ENCODE results near the gene TCFL5.
"Not testable (repeated sequence)": the region's sequence is repeated elsewhere in the genome, so short reads cannot be mapped to it uniquely, and the experiment has no call there.

The TCFL5 gene

GRCh38 chr20:62856931-62857619 is 4.5 kb downstream of the TCFL5 start:
- peak in 6 of 58 donors; percentile 8 to 29 (median 26) for DNase-seq

GRCh38 chr20:62855120-62855519 is 6.5 kb downstream of the TCFL5 start:
- DNase-seq: no peak

- no peak for DNase-seq
Measured at GRCh38 chr20:62854121-62854520, 7.5 kb downstream of the TCFL5 start.

GRCh38 chr20:62853304-62853703 is 8.3 kb downstream of the TCFL5 start:
- DNase-seq: not testable (repeated sequence)

- no peak for DNase-seq
Measured at GRCh38 chr20:62852841-62853240, 8.8 kb downstream of the TCFL5 start.

- DNase-seq: no peak
Measured at GRCh38 chr20:62852196-62852595, 9.4 kb downstream of the TCFL5 start.

- peak in 53 of 58 donors; percentile 23 to 87 (median 68) for DNase-seq
Measured at GRCh38 chr20:62850333-62850974, 11.2 kb downstream of the TCFL5 start.

- DNase-seq: no peak
Measured at GRCh38 chr20:62849431-62849830, 12.2 kb downstream of the TCFL5 start.

GRCh38 chr20:62848917-62849316 is 12.7 kb downstream of the TCFL5 start:
- not testable (repeated sequence) for DNase-seq

- DNase-seq: peak in 35 of 58 donors; percentile 11 to 78 (median 48)
Measured at GRCh38 chr20:62846166-62846890, 15.3 kb downstream of the TCFL5 start.

- DNase-seq: peak in 8 of 58 donors; percentile 19 to 65 (median 46)
Measured at GRCh38 chr20:62845416-62846160, 16.0 kb downstream of the TCFL5 start.

- no peak for DNase-seq
Measured at GRCh38 chr20:62844182-62844581, 17.4 kb downstream of the TCFL5 start.

- DNase-seq: no peak
Measured at GRCh38 chr20:62843656-62844055, 18.0 kb downstream of the TCFL5 start.

GRCh38 chr20:62841705-62842212 is 19.9 kb downstream of the TCFL5 start:
- DNase-seq: no peak

GRCh38 chr20:62840244-62841197 is 21.1 kb downstream of the TCFL5 start:
- DNase-seq: no peak

- DNase-seq: no peak
Measured at GRCh38 chr20:62839816-62840215, 21.8 kb downstream of the TCFL5 start.

- no peak for DNase-seq
Measured at GRCh38 chr20:62839261-62839660, 22.4 kb downstream of the TCFL5 start.

- no peak for DNase-seq
Measured at GRCh38 chr20:62838128-62838891, 23.3 kb downstream of the TCFL5 start.

- DNase-seq: no peak
Measured at GRCh38 chr20:62837790-62838127, 23.9 kb downstream of the TCFL5 start.
